ENCODE data around the gene EPHB2.

EPHB2 gene

DNA sequence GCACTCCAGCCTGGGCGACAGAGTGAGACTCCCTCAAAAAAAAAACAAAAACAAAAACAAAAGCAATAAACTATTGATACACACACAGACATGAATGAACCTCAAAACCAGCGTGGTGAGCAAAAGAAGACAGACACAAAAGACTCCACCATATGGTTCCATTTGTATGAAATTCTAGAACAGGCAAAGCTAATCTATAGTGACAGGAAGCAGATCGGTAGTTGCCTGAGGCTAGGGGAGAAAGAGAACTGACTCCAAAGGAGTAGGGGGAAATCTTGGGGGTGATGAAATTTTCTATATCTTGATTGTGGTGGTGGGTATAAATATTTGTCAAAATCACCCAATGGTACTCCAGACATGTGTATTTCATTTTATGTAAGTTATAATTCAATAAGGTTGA lies 241.2 kb downstream of the EPHB2 start:
- Histone ChIP-seq H3K4me2 (ENCODE audit: low read depth, low read length) (no peak overlapping the region), H3K4me3 (ENCODE audit: low read length) (no peak overlapping the region), H3K9me2 (replicated peaks; ENCODE audit: insufficient read depth, low read length) (no peaks in the 10 kb centered on the region), H3K9ac (ENCODE audit: low read length) (no peak overlapping the region), H3K36me3 (replicated peaks; ENCODE audit: insufficient read depth, low read length) (no peaks in the 10 kb centered on the region), H3F3A (ENCODE audit: insufficient read depth, low read length) (no peaks in the 10 kb centered on the region), H3K27me3 (replicated peaks; ENCODE audit: insufficient read depth, low read length) (peaks cover 80% of the 10 kb centered on the region), H3K27ac (ENCODE audit: low read length) (no peak overlapping the region), H4K20me1 (ENCODE audit: insufficient read depth, low read length) (no peaks in the 10 kb centered on the region), H3K4me1 (ENCODE audit: low read length) (no peaks in the 10 kb centered on the region), H3K79me2 (ENCODE audit: low read length) (no peaks in the 10 kb centered on the region), H3K9me3 (replicated peaks; ENCODE audit: insufficient read depth, low read length) (no peaks in the 10 kb centered on the region), H2AFZ (ENCODE audit: low read length) (no peak overlapping the region)
- TF ChIP-seq EZH2phosphoT487 (IDR thresholded peaks at IDR 0.05; ENCODE audit: low read length) (no peak), EZH2 (optimal IDR thresholded peaks at IDR 0.05; ENCODE audit: low read depth, low read length) (no peak), CTCF (IDR thresholded peaks at IDR 0.05; ENCODE audit: low read length) (no peak)
- no peak for DNase-seq

- H3K79me2 ChIP-seq (ENCODE audit: low read length) = no peaks in the 10 kb centered on the region
- no peaks in the 10 kb centered on the region for H3K4me1 ChIP-seq (ENCODE audit: low read length)
- H3K27ac ChIP-seq (ENCODE audit: low read length) = no peak overlapping the region
- H3K4me2 ChIP-seq (ENCODE audit: low read depth, low read length) = no peak overlapping the region
- no peaks in the 10 kb centered on the region for H3K36me3 ChIP-seq (replicated peaks; ENCODE audit: insufficient read depth, low read length)
- H2AFZ ChIP-seq (ENCODE audit: low read length) = no peak overlapping the region
- no peak overlapping the region for H3K9ac ChIP-seq (ENCODE audit: low read length)
- no peak overlapping the region for H3K4me3 ChIP-seq (ENCODE audit: low read length)
- TF ChIP-seq EZH2phosphoT487 (IDR thresholded peaks at IDR 0.05; ENCODE audit: low read length) (no peak), EZH2 (optimal IDR thresholded peaks at IDR 0.05; ENCODE audit: low read depth, low read length) (no peak), CTCF (IDR thresholded peaks at IDR 0.05; ENCODE audit: low read length) (no peak)
- no peaks in the 10 kb centered on the region for H4K20me1 ChIP-seq (ENCODE audit: insufficient read depth, low read length)
- peaks cover 73% of the 10 kb centered on the region for H3K27me3 ChIP-seq (replicated peaks; ENCODE audit: insufficient read depth, low read length)
- H3K9me3 ChIP-seq (replicated peaks; ENCODE audit: insufficient read depth, low read length) = no peaks in the 10 kb centered on the region
- DNase-seq = no peak
- no peaks in the 10 kb centered on the region for H3K9me2 ChIP-seq (replicated peaks; ENCODE audit: insufficient read depth, low read length)
- no peaks in the 10 kb centered on the region for H3F3A ChIP-seq (ENCODE audit: insufficient read depth, low read length)
Measured at GRCh38 chr1:22952694-22953056, 242.0 kb downstream of the EPHB2 start.

- Histone ChIP-seq H2AFZ (ENCODE audit: low read length) (no peak overlapping the region), H3K4me1 (ENCODE audit: low read length) (no peaks in the 10 kb centered on the region), H4K20me1 (ENCODE audit: insufficient read depth, low read length) (no peaks in the 10 kb centered on the region), H3K36me3 (replicated peaks; ENCODE audit: insufficient read depth, low read length) (no peaks in the 10 kb centered on the region), H3F3A (ENCODE audit: insufficient read depth, low read length) (no peaks in the 10 kb centered on the region), H3K9me2 (replicated peaks; ENCODE audit: insufficient read depth, low read length) (no peaks in the 10 kb centered on the region), H3K79me2 (ENCODE audit: low read length) (no peaks in the 10 kb centered on the region), H3K9me3 (replicated peaks; ENCODE audit: insufficient read depth, low read length) (no peaks in the 10 kb centered on the region), H3K27me3 (replicated peaks; ENCODE audit: insufficient read depth, low read length) (peaks cover 73% of the 10 kb centered on the region), H3K27ac (ENCODE audit: low read length) (no peak overlapping the region), H3K9ac (ENCODE audit: low read length) (no peak overlapping the region), H3K4me3 (ENCODE audit: low read length) (no peak overlapping the region), H3K4me2 (ENCODE audit: low read depth, low read length) (no peak overlapping the region)
- no peak for DNase-seq
- TF ChIP-seq CTCF (IDR thresholded peaks at IDR 0.05; ENCODE audit: low read length) (no peak), EZH2phosphoT487 (IDR thresholded peaks at IDR 0.05; ENCODE audit: low read length) (no peak), EZH2 (optimal IDR thresholded peaks at IDR 0.05; ENCODE audit: low read depth, low read length) (no peak)
Measured at GRCh38 chr1:22953057-22953739, 242.6 kb downstream of the EPHB2 start.

All from MM.1S (cell line).